Epithelial cell of esophagus (primary cell): ENCODE data around the gene MEIG1.

Experiments
- DNase-seq: peaks from one replicate; pipeline ENCODE4 v3.0.0; 2010; ENCODE audit warnings: low read depth
- H3K4me3 ChIP-seq: 2 replicates; pipeline ENCODE4 v1.5.1; 2011; ENCODE audit warnings: mild to moderate bottlenecking, low read length, control low read depth
- CTCF ChIP-seq: IDR thresholded peaks from 2 replicates; pipeline ENCODE4 v1.5.1; 2011; ENCODE audit warnings: low read depth, mild to moderate bottlenecking, low read length, control low read depth, inconsistent platforms; ENCODE audit not compliant: insufficient read depth; ENCODE audit errors: missing control alignments

The MEIG1 gene

GRCh38 chr10:14945108-14945507 lies 14.1 kb upstream of the MEIG1 start:
- no peak overlapping the region for H3K4me3 ChIP-seq
- TF ChIP-seq CTCF = no peak
- DNase-seq = peak; percentile 66

GRCh38 chr10:14947268-14947667 lies 11.9 kb upstream of the MEIG1 start:
- no peak for TF ChIP-seq CTCF
- DNase-seq = no peak
- H3K4me3 ChIP-seq = no peak overlapping the region

GRCh38 chr10:14949291-14949690 lies 9.9 kb upstream of the MEIG1 start:
- no peak for TF ChIP-seq CTCF
- peak; percentile 32 for DNase-seq
- H3K4me3 ChIP-seq = no peak overlapping the region

GRCh38 chr10:14952851-14953423 lies 6.3 kb upstream of the MEIG1 start:
- TF ChIP-seq CTCF = peak; percentile 18
- DNase-seq = peak; percentile 21
- peak overlapping the region; percentile 72 for H3K4me3 ChIP-seq

- H3K4me3 ChIP-seq = peak overlapping the region; percentile 72
- TF ChIP-seq CTCF = no peak
- peak; percentile 51 for DNase-seq
Observed at GRCh38 chr10:14953424-14954000, 5.7 kb upstream of the MEIG1 start.

GRCh38 chr10:14954001-14954770 lies 5.0 kb upstream of the MEIG1 start, which contains the start of gene DCLRE1C:
DCLRE1C (minus strand) TSS chr10:14954096; CDS start chr10:14954010, 86 bp downstream.
- TF ChIP-seq CTCF = no peak
- peak within 1 kb of the TSS; percentile 72 for H3K4me3 ChIP-seq
- DNase-seq = peak; percentile 94
